Adrenal gland (tissue), 12 donors: Measurements from ENCODE around the gene TMEM255B. TPM values are rescaled to one million over a fixed set of nuclear protein-coding genes. Genes with fewer than 3 reads are reported as not detected.

Experiments
- DNase-seq, 7 donors: peaks; one replicate each; pipeline ENCODE4 v3.0.0-alpha.2; 2019 to 2020
- H3K27ac ChIP-seq, 5 donors: fragments of 200-600 bp; sonication (generic) in 4 of 5; 1 replicate in 3 of 5; 2 replicates in 2 of 5; pipeline versions ENCODE4 v1.5.1 to v1.8.0; 2016 to 2020; ENCODE audit warnings: mild to moderate bottlenecking in 1 of 5
- H3K27me3 ChIP-seq: fragments of 200-600 bp; 2 replicates; pipeline ENCODE4 v1.8.0; 2021
- H3K36me3 ChIP-seq, 2 donors: fragments of 200-600 bp; replicated peaks in 1 of 2; 1 replicate in 1 of 2; 2 replicates in 1 of 2; pipeline versions ENCODE4 v1.5.1 to v1.8.0; 2018 to 2022
- H3K4me1 ChIP-seq, 2 donors: fragments of 200-600 bp; replicated peaks in 1 of 2; 1 replicate in 1 of 2; 2 replicates in 1 of 2; pipeline versions ENCODE4 v1.5.1 to v1.8.0; 2018 to 2021
- H3K4me3 ChIP-seq, 4 donors: fragments of 200-600 bp; sonication (generic) in 3 of 4; one replicate each; pipeline ENCODE4 v1.5.1; 2016 to 2018
- H3K9me3 ChIP-seq, 3 donors: fragments of 200-600 bp; sonication (generic) in 1 of 3; replicated peaks in 1 of 3; 1 replicate in 2 of 3; 2 replicates in 1 of 3; pipeline versions ENCODE4 v1.5.1 to v1.8.0; 2016 to 2021
- POLR2A ChIP-seq, 2 donors: fragments of 450-650 bp; IDR thresholded peaks; one replicate each; pipeline ENCODE4 v1.6.1; 2017; ENCODE audit warnings: antibody characterized with exemption in 2 of 2, mild to moderate bottlenecking in 2 of 2, moderate library complexity in 1 of 2
- WGBS, 4 donors: extraction: QIAGEN DNeasy Blood & Tissue Kit in 2 of 4; methylation state at CpG; one replicate each; pipeline versions ENCODE4 v1.1.5 to v1.1.7; 2013 to 2017; 5-methylcytosine and 5-hydroxymethylcytosine counted together
- intact Hi-C, 2 donors: fragments of 100-400 bp; cut with DNase I; formaldehyde crosslinking; loops; one replicate each; pipeline versions ENCODE4 v1.14.1 to v1.15.0; 2022 to 2023
- polyA plus RNA-seq, 3 donors: library from polyadenylated mRNA; stranded (reverse); fragments of 200-250 nt in 2 of 3; fragments of 350-450 nt in 1 of 3; fragmentation: Illumina TruSeq in 1 of 3; extraction: RNeasy Lipid Tissue Mini Kit (QIAGEN cat#74804) in 1 of 3; gene quantifications; one replicate each; pipeline ENCODE4 v1.2.3, GENCODE V29; 2013 to 2014
- total RNA-seq, 9 donors: library from RNA; depleted of rRNA in 4 of 9; stranded (reverse); fragments of >200 nt in 4 of 9; fragments of 120-200 nt in 1 of 9; fragmentation: NEBNext Ultra II Directional in 1 of 9; extraction: Animal tissue kit (Norgen Biotek cat#: 25700) in 1 of 9; gene quantifications; one replicate each; pipeline versions ENCODE4 v1.1.0 to v1.2.4, GENCODE V29; 2013 to 2023
- TF ChIP-seq, protein P1 (sequence below), 6 experiments: fragments of 450-650 bp in 4 of 6; fragments of 200-600 bp in 2 of 6; sonication (generic) in 1 of 6; IDR thresholded peaks; 1 replicate in 5 of 6; 2 replicates in 1 of 6; pipeline versions ENCODE4 v1.5.1 to v1.8.0; 2016 to 2021; ENCODE audit warnings: antibody characterized with exemption in 6 of 6, mild to moderate bottlenecking in 2 of 6, moderate library complexity in 1 of 6
- donor health status: healthy with polysubstance abuse.
- donor health status: Bipolar disorder and iron deficiency.
- donor health status: DM: yes; HTN: yes; CAD: no.
- donor health status: DM: no; HTN: no; CAD: no.
- donor health status: DM: no; HTN: no; CAD: no.
- donor health status: DM: yes; HTN: yes; CAD: no.

TMEM255B gene
- total and polyA plus RNA-seq, 12 donors, result 1.3 to 60.1 (median 17.2) TPM

DNA sequence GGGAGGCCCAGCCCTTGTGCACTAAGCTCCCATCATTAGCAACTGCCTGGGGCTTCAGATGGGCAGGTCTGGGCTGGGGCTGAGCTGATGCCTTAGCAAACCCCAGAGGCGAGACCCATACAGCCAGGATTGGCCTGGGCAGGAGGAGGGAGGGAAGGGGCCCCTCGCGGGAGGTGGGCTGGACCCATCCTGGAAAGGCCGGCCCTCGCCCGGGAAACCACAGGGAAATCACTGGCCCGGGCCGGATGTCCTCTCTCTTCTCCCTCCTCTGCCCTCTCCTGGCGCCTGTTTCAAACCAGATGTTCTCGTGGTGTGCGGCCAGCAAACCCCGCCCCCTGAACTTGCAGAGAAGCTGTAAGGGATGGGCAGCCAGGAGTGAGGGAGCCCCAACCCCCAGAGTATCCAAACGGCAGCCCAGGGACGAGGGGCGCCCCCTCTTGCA lies 43.1 kb downstream of the TMEM255B start:
- 15 to 37% (median 23%) methylated on average over 4 to 15 of the region's 15 CpGs for WGBS, 4 donors
- TF ChIP-seq, protein P1, sequence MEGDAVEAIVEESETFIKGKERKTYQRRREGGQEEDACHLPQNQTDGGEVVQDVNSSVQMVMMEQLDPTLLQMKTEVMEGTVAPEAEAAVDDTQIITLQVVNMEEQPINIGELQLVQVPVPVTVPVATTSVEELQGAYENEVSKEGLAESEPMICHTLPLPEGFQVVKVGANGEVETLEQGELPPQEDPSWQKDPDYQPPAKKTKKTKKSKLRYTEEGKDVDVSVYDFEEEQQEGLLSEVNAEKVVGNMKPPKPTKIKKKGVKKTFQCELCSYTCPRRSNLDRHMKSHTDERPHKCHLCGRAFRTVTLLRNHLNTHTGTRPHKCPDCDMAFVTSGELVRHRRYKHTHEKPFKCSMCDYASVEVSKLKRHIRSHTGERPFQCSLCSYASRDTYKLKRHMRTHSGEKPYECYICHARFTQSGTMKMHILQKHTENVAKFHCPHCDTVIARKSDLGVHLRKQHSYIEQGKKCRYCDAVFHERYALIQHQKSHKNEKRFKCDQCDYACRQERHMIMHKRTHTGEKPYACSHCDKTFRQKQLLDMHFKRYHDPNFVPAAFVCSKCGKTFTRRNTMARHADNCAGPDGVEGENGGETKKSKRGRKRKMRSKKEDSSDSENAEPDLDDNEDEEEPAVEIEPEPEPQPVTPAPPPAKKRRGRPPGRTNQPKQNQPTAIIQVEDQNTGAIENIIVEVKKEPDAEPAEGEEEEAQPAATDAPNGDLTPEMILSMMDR (IDR thresholded peaks at IDR 0.05), result no peak
- no peak for TF ChIP-seq POLR2A (IDR thresholded peaks at IDR 0.05)
- H3K27ac ChIP-seq, result no peak overlapping the region
- no peaks in the 10 kb centered on the region for H3K27me3 ChIP-seq
- H3K4me3 ChIP-seq, result no peak overlapping the region
- H3K36me3 ChIP-seq, result no peaks in the 10 kb centered on the region
- intact Hi-C loops, result no loop called here
- H3K9me3 ChIP-seq, result no peaks in the 10 kb centered on the region
- DNase-seq, result peak in 2 of 7 donors; percentile 35 to 40
- H3K4me1 ChIP-seq, result no peaks in the 10 kb centered on the region

DNA sequence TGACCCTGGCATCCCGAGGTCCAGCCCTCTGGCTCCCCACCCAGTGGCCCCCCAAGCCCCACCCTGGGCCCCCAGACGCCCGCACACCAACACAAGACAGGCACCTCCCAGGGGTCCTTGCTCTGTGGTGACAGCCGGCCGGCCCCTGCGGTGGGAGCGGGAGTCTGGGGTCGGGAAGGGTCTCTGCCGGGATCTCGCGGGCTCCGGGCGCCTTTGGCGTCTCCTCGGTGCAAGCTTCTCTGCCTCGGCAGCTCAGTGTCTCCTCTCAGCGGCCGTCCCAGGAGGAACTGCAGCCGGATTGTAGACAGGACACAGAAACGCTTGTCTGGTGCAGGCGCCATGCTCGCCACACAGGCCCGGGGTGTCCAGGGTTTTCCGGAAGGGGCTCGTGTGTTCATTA lies 43.7 kb downstream of the TMEM255B start:
- DNase-seq, result no peak
- Histone ChIP-seq H3K27ac (no peak overlapping the region), H3K36me3 (no peaks in the 10 kb centered on the region), H3K9me3 (no peaks in the 10 kb centered on the region), H3K4me1 (no peaks in the 10 kb centered on the region), H3K27me3 (no peaks in the 10 kb centered on the region), H3K4me3 (no peak overlapping the region)
- 59 to 80% (median 65%) methylated on average over 20 to 25 of the region's 25 CpGs for WGBS, 4 donors
- no peak for TF ChIP-seq POLR2A (IDR thresholded peaks at IDR 0.05)
- TF ChIP-seq, protein P1 (IDR thresholded peaks at IDR 0.05), result no peak
- intact Hi-C loops, result no loop called here

DNA sequence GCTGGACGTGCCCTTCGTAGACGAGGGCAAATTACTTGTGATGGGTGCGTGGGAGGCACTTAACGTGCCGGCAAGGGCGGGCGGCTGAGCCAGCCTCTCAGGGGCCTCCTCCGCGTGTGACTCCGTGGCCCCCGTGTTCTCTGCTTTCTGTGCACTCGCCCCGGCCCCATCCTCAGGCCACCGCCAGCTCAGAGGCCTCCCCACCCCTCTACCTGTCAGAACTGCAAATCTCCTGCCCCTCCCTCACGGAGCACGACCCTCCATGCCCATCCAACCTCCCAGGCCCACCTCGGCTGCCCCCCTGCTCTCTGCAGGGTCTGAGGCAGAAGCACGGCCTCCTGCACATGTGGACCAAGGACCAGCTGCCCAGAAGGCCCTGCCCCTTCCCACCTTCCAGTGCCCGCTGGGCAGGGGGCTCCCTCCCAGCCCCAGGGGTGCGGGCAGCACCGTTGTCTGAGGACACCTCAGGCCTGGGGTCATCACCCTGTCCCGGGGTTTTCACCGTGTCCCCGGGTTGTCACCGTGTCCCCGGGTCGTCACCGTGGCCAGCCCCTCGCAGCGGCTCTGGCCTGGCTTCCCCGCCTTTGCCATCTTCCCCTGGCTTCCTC lies 44.5 kb downstream of the TMEM255B start:
- Histone ChIP-seq H3K27ac (no peak overlapping the region), H3K9me3 (no peaks in the 10 kb centered on the region), H3K4me3 (no peak overlapping the region), H3K4me1 (no peaks in the 10 kb centered on the region), H3K36me3 (no peaks in the 10 kb centered on the region), H3K27me3 (no peaks in the 10 kb centered on the region)
- 74 to 88% (median 80%) methylated on average over 5 to 32 of the region's 32 CpGs for WGBS, 4 donors
- TF ChIP-seq, protein P1 (IDR thresholded peaks at IDR 0.05), result no peak
- TF ChIP-seq POLR2A (IDR thresholded peaks at IDR 0.05), result no peak
- no peak for DNase-seq
- intact Hi-C loops, result no loop called here

DNA sequence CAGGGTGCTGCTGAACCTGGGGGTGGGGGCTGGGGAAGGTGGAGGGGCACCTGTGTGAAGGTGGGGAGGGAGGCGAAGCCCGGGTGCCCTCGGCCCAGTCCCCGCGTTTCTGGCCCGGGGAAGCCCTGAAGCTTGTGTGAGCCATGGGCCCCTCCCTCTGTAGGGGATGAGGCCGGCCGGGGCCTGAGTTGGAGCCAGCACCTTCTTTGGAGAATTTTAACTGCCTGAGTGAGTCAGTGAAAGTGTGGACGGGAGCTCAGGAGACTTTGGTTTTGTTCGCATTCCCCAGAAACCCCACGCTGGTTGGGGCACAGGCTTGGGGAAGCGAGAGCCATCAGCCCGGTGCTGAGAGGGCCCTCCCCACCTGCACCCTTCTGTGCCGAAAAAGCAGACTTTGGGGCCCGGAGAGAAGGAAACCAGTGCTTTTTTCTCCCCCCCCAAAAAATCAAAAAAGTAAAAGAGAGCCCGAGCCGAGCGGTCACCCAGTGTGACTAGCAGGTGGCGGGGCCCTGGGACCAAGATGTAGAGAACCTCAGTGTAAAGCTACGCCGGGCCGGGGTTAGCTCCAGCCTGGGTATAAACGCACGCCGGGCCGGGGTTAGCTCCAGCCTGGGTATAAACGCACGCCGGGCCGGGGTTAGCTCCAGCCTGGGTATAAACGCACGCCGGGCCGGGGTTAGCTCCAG lies 45.1 kb downstream of the TMEM255B start:
- Histone ChIP-seq H3K27ac (no peak overlapping the region), H3K9me3 (no peaks in the 10 kb centered on the region), H3K27me3 (no peaks in the 10 kb centered on the region), H3K4me1 (no peaks in the 10 kb centered on the region), H3K4me3 (no peak overlapping the region), H3K36me3 (no peaks in the 10 kb centered on the region)
- intact Hi-C loops, result no loop called here
- WGBS, 4 donors, result 87 to 90% (median 88%) methylated on average over 23 to 34 of the region's 34 CpGs
- DNase-seq, result no peak
- TF ChIP-seq POLR2A (IDR thresholded peaks at IDR 0.05), result no peak
- TF ChIP-seq, protein P1 (IDR thresholded peaks at IDR 0.05), result no peak
